A549 treated with AZD2906 at 1 μM for 4 hours (cell line): Measurements from ENCODE around the gene ZFP82. TPM values are rescaled to one million over a fixed set of nuclear protein-coding genes. Genes with fewer than 3 reads are reported as not detected.

Experiments
- total RNA-seq: library from RNA; stranded (reverse); fragments of 200-300 nt; extraction: Qiagen RNA extraction; gene quantifications from 5 replicates; pipeline ENCODE4 v1.2.3, GENCODE V29; 2022

The ZFP82 gene
- 1.5 to 2.2 TPM (median 1.8 TPM) in 5 replicates for total RNA-seq

GRCh38 chr19:36418287-36419001, at the start of gene ZFP82:
ZFP82 (minus strand) TSS chr19:36418644; CDS start chr19:36409789, 8,855 bp downstream.

GRCh38 chr19:36378625-36379509, 39.6 kb downstream of the ZFP82 start, which contains the start of gene ZFP14:
ZFP14 (minus strand) TSS chr19:36379201; CDS start chr19:36367892, 11,309 bp downstream.

Other genes with a start within 250 kb of the ZFP82 start
- 3.7 to 4.9 TPM (median 4.1 TPM) in 5 replicates for gene ZNF565, start 204.0 kb downstream of the ZFP82 start, total RNA-seq
- gene ZNF146, start 203.5 kb downstream of the ZFP82 start, total RNA-seq, result 104 to 170 TPM (median 114 TPM) in 5 replicates
- 1.5 to 2.3 TPM (median 2.0 TPM) in 5 replicates for gene ZFP14, start 39.4 kb downstream of the ZFP82 start, total RNA-seq
- 8.0 to 10.1 TPM (median 8.2 TPM) in 5 replicates for gene ZNF566, start 70.9 kb upstream of the ZFP82 start, total RNA-seq
- 5.4 to 12.3 TPM (median 6.1 TPM) in 5 replicates for gene ZNF260, start 109.6 kb upstream of the ZFP82 start, total RNA-seq
- gene ZNF529, start 154.6 kb upstream of the ZFP82 start, total RNA-seq, result 2.1 to 3.2 TPM (median 2.5 TPM) in 5 replicates
- gene ZNF382, start 186.7 kb upstream of the ZFP82 start, total RNA-seq, result 0.01 to 0.10 TPM (median 0.02 TPM) in 3 of 5 replicates, not detected in the others
- gene ZNF461, start 248.2 kb upstream of the ZFP82 start, total RNA-seq, result 6.2 to 7.3 TPM (median 6.5 TPM) in 5 replicates